Ectodermal cell (in vitro differentiated cells): ENCODE data around the gene RASD2.

Experiments
- H3K27ac ChIP-seq: 2 replicates; pipeline ENCODE4 v1.7.0; 2013; ENCODE audit warnings: mild to moderate bottlenecking, low read depth, low read length; ENCODE audit not compliant: insufficient read depth, poor library complexity, severe bottlenecking
- H3K27me3 ChIP-seq: 2 replicates; pipeline ENCODE4 v1.7.0; 2013; ENCODE audit warnings: mild to moderate bottlenecking, low read length; ENCODE audit not compliant: insufficient read depth, control insufficient read depth, poor library complexity, severe bottlenecking
- H3K36me3 ChIP-seq: one replicate; pipeline ENCODE4 v1.7.0; 2013; ENCODE audit warnings: low read length; ENCODE audit not compliant: control insufficient read depth, insufficient read depth
- H3K4me1 ChIP-seq: one replicate; pipeline ENCODE4 v1.7.0; 2013; ENCODE audit warnings: low read length; ENCODE audit not compliant: control insufficient read depth, insufficient read depth
- H3K4me3 ChIP-seq: 2 replicates; pipeline ENCODE4 v1.7.0; 2013; ENCODE audit warnings: low read depth, low read length, control low read depth; ENCODE audit not compliant: insufficient read depth
- H3K9me3 ChIP-seq: 2 replicates; pipeline ENCODE4 v1.7.0; 2013; ENCODE audit warnings: mild to moderate bottlenecking, low read length, moderate library complexity; ENCODE audit not compliant: control insufficient read depth
- WGBS, 2 experiments: methylation state at CpG; one replicate each; pipeline ENCODE4 v1.1.7; 2013; ENCODE audit warnings: missing lambda C conversion rate in 2 of 2; 5-methylcytosine and 5-hydroxymethylcytosine counted together

The RASD2 gene

DNA sequence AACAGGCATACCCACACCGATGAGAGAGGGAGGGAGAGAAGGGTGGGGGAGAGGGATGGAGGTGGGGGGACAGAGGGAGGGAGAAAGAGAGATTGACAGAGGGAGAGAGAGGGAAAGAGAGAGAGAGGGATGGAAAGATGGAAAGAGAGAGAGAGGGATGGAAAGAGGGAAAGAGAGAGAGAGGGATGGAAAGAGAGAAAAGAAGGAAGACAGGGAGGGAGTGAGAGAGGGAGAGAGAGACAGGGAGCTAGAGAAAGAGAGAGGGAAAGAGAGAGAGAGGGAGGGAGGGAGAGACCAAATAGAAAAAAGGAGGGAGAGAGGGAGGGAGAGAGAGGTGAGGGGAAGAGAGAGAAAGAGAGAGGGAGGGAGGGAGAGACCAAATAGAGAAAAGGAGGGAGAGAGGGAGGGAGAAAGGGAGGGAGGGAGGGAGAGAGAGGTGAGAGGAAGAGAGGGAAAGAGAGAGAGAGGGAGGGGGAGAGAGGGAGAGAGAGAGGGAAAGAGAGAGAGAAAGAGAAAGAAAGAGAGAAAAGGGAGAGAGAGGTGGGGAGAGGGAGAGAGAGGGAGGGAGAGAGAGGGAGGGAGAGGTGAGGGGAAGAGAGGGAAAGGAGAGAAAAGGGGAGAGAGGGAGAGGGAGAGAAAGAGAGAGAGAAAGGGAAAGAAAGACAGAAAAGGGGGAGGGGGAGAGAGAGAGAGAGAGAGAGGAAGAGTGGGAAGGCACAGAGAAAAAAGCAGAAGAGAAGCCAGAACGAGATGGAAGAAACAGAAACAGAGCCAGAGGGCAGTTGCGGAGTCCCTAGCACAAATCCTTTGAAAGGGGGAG is 52.6 kb downstream of the RASD2 start:
- Histone ChIP-seq H3K4me3 (no peak overlapping the region), H3K27me3 (no peaks in the 10 kb centered on the region), H3K9me3 (no peaks in the 10 kb centered on the region), H3K36me3 (no peaks in the 10 kb centered on the region), H3K4me1 (peaks cover 15% of the 10 kb centered on the region), H3K27ac (no peak overlapping the region)
- WGBS, 2 experiments: 51 to 55% methylated on average over 3 of the region's 3 CpGs

DNA sequence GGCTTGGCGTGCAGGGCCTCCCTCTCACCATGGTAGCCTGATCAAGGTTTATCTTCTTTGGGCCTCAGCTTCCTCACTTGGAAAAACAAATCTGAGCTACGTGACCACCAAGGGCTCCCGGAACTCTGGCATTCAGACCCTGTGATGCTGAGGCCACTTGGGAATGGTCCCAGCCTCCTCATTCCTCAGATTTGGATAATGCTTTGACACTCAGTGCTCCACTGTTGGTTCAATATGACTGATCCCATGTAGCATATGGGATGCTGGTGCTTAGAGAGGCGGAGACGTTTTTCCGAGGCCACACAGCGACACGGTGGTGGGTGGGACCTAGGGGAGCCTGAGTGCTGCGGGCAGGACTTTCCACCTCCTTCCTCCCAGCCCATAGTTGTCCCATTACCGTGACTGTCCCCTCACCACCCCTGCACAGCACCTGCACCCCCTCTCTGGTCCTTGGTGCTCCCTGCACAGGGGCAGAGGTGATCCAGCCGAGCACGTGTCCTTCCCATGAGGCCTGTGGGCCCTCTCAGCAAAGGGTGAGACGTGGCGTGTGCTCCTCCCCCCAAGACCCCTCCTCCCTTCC is 53.4 kb downstream of the RASD2 start:
- Histone ChIP-seq H3K4me1 (peaks cover 15% of the 10 kb centered on the region), H3K27me3 (no peaks in the 10 kb centered on the region), H3K36me3 (no peaks in the 10 kb centered on the region), H3K9me3 (no peaks in the 10 kb centered on the region), H3K27ac (no peak overlapping the region), H3K4me3 (no peak overlapping the region)
- 78 to 81% methylated on average over 14 of the region's 14 CpGs for WGBS, 2 experiments

GRCh38 chr22:35594686-35595085 is 54.1 kb downstream of the RASD2 start:
- Histone ChIP-seq H3K27me3 (no peaks in the 10 kb centered on the region), H3K9me3 (no peaks in the 10 kb centered on the region), H3K4me3 (no peak overlapping the region), H3K27ac (no peak overlapping the region), H3K4me1 (peaks cover 15% of the 10 kb centered on the region), H3K36me3 (no peaks in the 10 kb centered on the region)
- 95 to 96% methylated on average over 5 of the region's 5 CpGs for WGBS, 2 experiments

GRCh38 chr22:35596821-35597220 is 56.2 kb downstream of the RASD2 start:
- Histone ChIP-seq H3K4me1 (peaks cover 15% of the 10 kb centered on the region), H3K9me3 (no peaks in the 10 kb centered on the region), H3K36me3 (no peaks in the 10 kb centered on the region), H3K27me3 (no peaks in the 10 kb centered on the region), H3K4me3 (no peak overlapping the region), H3K27ac (no peak overlapping the region)
- WGBS, 2 experiments: 93 to 95% methylated on average over 6 of the region's 7 CpGs

- peaks cover 10% of the 10 kb centered on the region for H3K4me1 ChIP-seq
- no peak overlapping the region for H3K27ac ChIP-seq
- no peaks in the 10 kb centered on the region for H3K27me3 ChIP-seq
- no peaks in the 10 kb centered on the region for H3K36me3 ChIP-seq
- WGBS, 2 experiments: 89 to 90% methylated on average over 16 of the region's 16 CpGs
- H3K9me3 ChIP-seq: no peaks in the 10 kb centered on the region
- no peak overlapping the region for H3K4me3 ChIP-seq
Observed at GRCh38 chr22:35597692-35598395, 57.2 kb downstream of the RASD2 start.

DNA sequence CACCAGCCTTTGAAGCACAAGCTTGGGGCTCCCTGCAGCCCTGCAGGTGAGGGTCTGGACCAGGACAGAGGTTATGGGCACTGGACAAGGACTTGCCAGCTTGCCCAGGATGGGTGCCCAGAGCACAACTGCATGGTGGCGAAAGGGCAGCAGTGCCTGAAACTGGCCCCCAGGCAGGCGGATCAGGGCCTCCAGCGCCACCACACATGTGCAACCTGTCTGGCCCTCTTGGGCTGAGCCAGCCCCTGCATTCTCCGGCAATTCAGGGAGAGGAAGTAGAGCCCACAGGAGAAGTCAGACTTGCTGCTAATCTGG is 57.7 kb downstream of the RASD2 start:
- H3K9me3 ChIP-seq: no peaks in the 10 kb centered on the region
- H3K27ac ChIP-seq: no peak overlapping the region
- peaks cover 8% of the 10 kb centered on the region for H3K4me1 ChIP-seq
- no peaks in the 10 kb centered on the region for H3K27me3 ChIP-seq
- H3K4me3 ChIP-seq: no peak overlapping the region
- WGBS, 2 experiments: 95 to 96% methylated on average over 4 of the region's 4 CpGs
- no peaks in the 10 kb centered on the region for H3K36me3 ChIP-seq

DNA sequence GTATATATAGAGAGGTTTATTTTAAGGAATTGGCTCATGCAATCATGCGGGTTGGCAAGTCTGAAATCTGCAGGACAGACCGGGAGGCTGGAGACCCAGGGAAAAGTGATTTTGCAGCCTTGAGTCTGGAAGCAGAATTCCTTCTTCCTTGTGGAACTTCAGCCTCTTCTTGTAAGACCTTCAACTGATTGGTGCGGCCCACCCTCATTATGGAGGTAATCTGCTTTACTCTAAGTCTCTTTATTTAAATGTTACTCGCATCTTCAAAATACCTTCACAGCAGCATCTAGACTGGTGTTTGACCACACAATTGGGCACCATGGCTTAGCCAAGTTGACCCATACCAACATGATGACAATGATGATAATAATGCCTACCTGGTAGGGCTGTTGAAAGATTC is 58.7 kb downstream of the RASD2 start:
- no peak overlapping the region for H3K4me3 ChIP-seq
- H3K27me3 ChIP-seq: no peaks in the 10 kb centered on the region
- no peaks in the 10 kb centered on the region for H3K36me3 ChIP-seq
- WGBS, 2 experiments: 96 to 97% methylated on average over 4 of the region's 4 CpGs
- no peak overlapping the region for H3K27ac ChIP-seq
- no peaks in the 10 kb centered on the region for H3K9me3 ChIP-seq
- no peaks in the 10 kb centered on the region for H3K4me1 ChIP-seq

DNA sequence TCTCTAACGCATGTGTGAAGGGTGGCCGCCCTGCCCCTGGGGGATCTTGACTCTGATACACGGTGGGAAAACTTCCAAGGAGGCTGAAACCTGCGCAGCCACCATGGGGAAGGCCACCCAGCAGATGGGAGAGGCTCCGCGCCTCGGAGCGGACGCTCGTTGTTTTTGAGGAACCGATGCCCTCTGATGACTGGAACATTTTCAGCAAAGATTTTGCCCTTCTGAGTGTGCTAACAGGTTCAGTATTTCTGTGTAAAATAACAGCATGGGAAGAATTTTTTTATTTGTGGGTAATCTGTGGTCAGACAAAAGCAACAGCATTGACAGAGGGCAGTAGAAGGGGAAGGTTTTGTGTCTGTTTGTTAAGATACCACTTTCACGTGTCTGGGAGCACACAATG is 59.8 kb downstream of the RASD2 start:
- Histone ChIP-seq H3K27me3 (no peaks in the 10 kb centered on the region), H3K4me1 (no peaks in the 10 kb centered on the region), H3K9me3 (no peaks in the 10 kb centered on the region), H3K27ac (no peak overlapping the region), H3K36me3 (no peaks in the 10 kb centered on the region), H3K4me3 (no peak overlapping the region)
- WGBS, 2 experiments: 90 to 91% methylated on average over 12 of the region's 12 CpGs

GRCh38 chr22:35601013-35601580 is 60.5 kb downstream of the RASD2 start:
- Histone ChIP-seq H3K36me3 (no peaks in the 10 kb centered on the region), H3K4me1 (no peaks in the 10 kb centered on the region), H3K9me3 (no peaks in the 10 kb centered on the region), H3K27me3 (no peaks in the 10 kb centered on the region), H3K4me3 (no peak overlapping the region), H3K27ac (no peak overlapping the region)
- 91 to 95% methylated on average over 5 of the region's 5 CpGs for WGBS, 2 experiments
